ENCODE measurements around the gene EDEM3.

- TF ChIP-seq, protein P1, sequence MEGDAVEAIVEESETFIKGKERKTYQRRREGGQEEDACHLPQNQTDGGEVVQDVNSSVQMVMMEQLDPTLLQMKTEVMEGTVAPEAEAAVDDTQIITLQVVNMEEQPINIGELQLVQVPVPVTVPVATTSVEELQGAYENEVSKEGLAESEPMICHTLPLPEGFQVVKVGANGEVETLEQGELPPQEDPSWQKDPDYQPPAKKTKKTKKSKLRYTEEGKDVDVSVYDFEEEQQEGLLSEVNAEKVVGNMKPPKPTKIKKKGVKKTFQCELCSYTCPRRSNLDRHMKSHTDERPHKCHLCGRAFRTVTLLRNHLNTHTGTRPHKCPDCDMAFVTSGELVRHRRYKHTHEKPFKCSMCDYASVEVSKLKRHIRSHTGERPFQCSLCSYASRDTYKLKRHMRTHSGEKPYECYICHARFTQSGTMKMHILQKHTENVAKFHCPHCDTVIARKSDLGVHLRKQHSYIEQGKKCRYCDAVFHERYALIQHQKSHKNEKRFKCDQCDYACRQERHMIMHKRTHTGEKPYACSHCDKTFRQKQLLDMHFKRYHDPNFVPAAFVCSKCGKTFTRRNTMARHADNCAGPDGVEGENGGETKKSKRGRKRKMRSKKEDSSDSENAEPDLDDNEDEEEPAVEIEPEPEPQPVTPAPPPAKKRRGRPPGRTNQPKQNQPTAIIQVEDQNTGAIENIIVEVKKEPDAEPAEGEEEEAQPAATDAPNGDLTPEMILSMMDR (conservative IDR thresholded peaks at IDR 0.05 in 1 of 2, IDR thresholded peaks at IDR 0.05 in 1 of 2; ENCODE audit: extremely low read depth in 1 of 2, insufficient read depth in 1 of 2, low read depth in 1 of 2, low read length in 2 of 2) = no peak
- no peak for TF ChIP-seq EZH2 (IDR thresholded peaks at IDR 0.05; ENCODE audit: borderline replicate concordance, low read length)
Observed at GRCh38 chr1:184761969-184762485, 7.4 kb upstream of the EDEM3 start.
